K562 (cell line): ENCODE measurements around the gene OR7G3. TPM values are rescaled to one million over a fixed set of nuclear protein-coding genes. Genes with fewer than 3 reads are reported as not detected.

Experiments
- ATAC-seq: fragments of 200-7000 bp; cut with Tn5 transposase; 3 replicates; pipeline ENCODE4 v1.9.1; 2020; ENCODE audit warnings: moderate library complexity
- BruUV-seq: library from RNA; stranded (reverse); fragments of 400-500 nt; replicated peaks from 2 replicates; lab custom pipeline; 2021; lab: Mats Ljungman, UMichigan
- CTCF ChIA-PET: fragments of 300-600 bp; formaldehyde crosslinking; extraction: SDS; loops from one replicate; lab custom pipeline; 2021; ENCODE audit warnings: low intra/inter-chr PET ratio; lab: Yijun Ruan, JAX
- POLR2A ChIA-PET: fragments of 300-600, 350-650 bp; sonication (Branson Sonifier 250); formaldehyde crosslinking; extraction: SDS; loops from one replicate; lab custom pipeline; 2021; ENCODE audit warnings: antibody characterized with exemption, inconsistent platforms; lab: Yijun Ruan, JAX
- DNase-seq, 4 experiments: peaks; one replicate each; pipeline versions ENCODE4 v3.0.0 to v3.0.0-alpha.2; 2011 to 2018; ENCODE audit warnings: low spot score in 3 of 4, mixed read lengths in 3 of 4; ENCODE audit errors: extremely low read depth in 1 of 4
- FAIRE-seq: peaks from 2 replicates; lab custom pipeline; 2011; peaks lifted over from hg19 to GRCh38; lab: Jason Lieb, UNC
- H2AFZ ChIP-seq: 2 replicates; pipeline ENCODE4 v1.6.0; 2011; ENCODE audit warnings: low read depth, low read length, control low read depth, inconsistent platforms
- H3K27ac ChIP-seq: fragments of 200-600 bp; 3 replicates; pipeline ENCODE4 v1.8.0; 2011; ENCODE audit warnings: low read depth, mild to moderate bottlenecking, control low read depth, inconsistent platforms, low read length, moderate library complexity, mixed read lengths; ENCODE audit errors: extremely low read depth
- H3K27me3 ChIP-seq, 2 experiments: fragments of 300-600 bp in 1 of 2; 2 replicates in 1 of 2; 3 replicates in 1 of 2; pipeline versions ENCODE4 v1.6.0 to v1.8.0; 2011; ENCODE audit warnings: inconsistent platforms in 2 of 2, low read length in 2 of 2, mild to moderate bottlenecking in 1 of 2, mixed read lengths in 1 of 2, moderate library complexity in 1 of 2; ENCODE audit not compliant: control insufficient read depth in 2 of 2, insufficient read depth in 2 of 2
- H3K36me3 ChIP-seq: fragments of 300-600 bp; 3 replicates; pipeline ENCODE4 v1.8.0; 2011; ENCODE audit warnings: mild to moderate bottlenecking, low read length, inconsistent platforms; ENCODE audit not compliant: control insufficient read depth, insufficient read depth
- H3K4me1 ChIP-seq, 2 experiments: fragments of 200-600 bp in 1 of 2; replicated peaks in 1 of 2; 2 replicates in 1 of 2; 3 replicates in 1 of 2; pipeline versions ENCODE4 v1.5.1 to v1.8.0; 2011; ENCODE audit warnings: inconsistent platforms in 2 of 2, low read length in 2 of 2, mild to moderate bottlenecking in 1 of 2, mixed read lengths in 1 of 2, moderate library complexity in 1 of 2; ENCODE audit not compliant: control insufficient read depth in 2 of 2, insufficient read depth in 2 of 2
- H3K4me2 ChIP-seq: 2 replicates; pipeline ENCODE4 v1.6.1; 2011; ENCODE audit warnings: low read length, control low read depth, inconsistent platforms, mixed read lengths; ENCODE audit not compliant: insufficient read depth
- H3K4me3 ChIP-seq: fragments of 200-600 bp; sonication (generic), shearing (Covaris generic); 2 replicates; pipeline ENCODE4 v1.5.1; 2016; ENCODE audit warnings: control low read depth, inconsistent platforms
- H3K79me2 ChIP-seq: fragments of 200-600 bp; 3 replicates; pipeline ENCODE4 v1.8.0; 2011; ENCODE audit warnings: low read length, inconsistent platforms; ENCODE audit not compliant: control insufficient read depth, insufficient read depth
- H3K9ac ChIP-seq, 2 experiments: 2 replicates each; pipeline versions ENCODE4 v1.6.0 to v1.6.1; 2011; ENCODE audit warnings: low read depth in 2 of 2, low read length in 2 of 2, control low read depth in 1 of 2, inconsistent platforms in 1 of 2, mild to moderate bottlenecking in 1 of 2, mixed read lengths in 1 of 2; ENCODE audit not compliant: insufficient read depth in 1 of 2
- H3K9me1 ChIP-seq: one replicate; pipeline ENCODE4 v1.6.0; 2011; ENCODE audit warnings: inconsistent platforms, mild to moderate bottlenecking, low read length, moderate library complexity; ENCODE audit not compliant: control insufficient read depth, insufficient read depth
- H3K9me3 ChIP-seq: replicated peaks from 2 replicates; pipeline ENCODE4 v1.5.1; 2011; ENCODE audit warnings: low read depth, low read length, inconsistent platforms; ENCODE audit not compliant: control insufficient read depth, insufficient read depth
- H4K20me1 ChIP-seq: replicated peaks from 2 replicates; pipeline ENCODE4 v1.6.1; 2011; ENCODE audit warnings: low read length, inconsistent platforms, mixed read lengths; ENCODE audit not compliant: control insufficient read depth, insufficient read depth
- CUX1 ChIP-seq: fragments of 200-800 bp; sonication (Bioruptor generic); IDR thresholded peaks from 2 replicates; pipeline ENCODE4 v1.6.1; 2016; ENCODE audit warnings: missing genetic modification characterization, missing compliant biosample characterization
- ZNF316 ChIP-seq: fragments of 450-650 bp; IDR thresholded peaks from 2 replicates; pipeline ENCODE4 v1.6.1; 2016
- WGBS: fragments of 100-300 bp; shearing (Covaris generic); methylation state at CpG from one replicate; pipeline ENCODE4 v1.1.6; 2016; ENCODE audit warnings: low coverage, mixed read lengths; ENCODE audit not compliant: insufficient coverage; ENCODE audit errors: missing lambda C conversion rate; 5-methylcytosine and 5-hydroxymethylcytosine counted together
- in situ Hi-C: fragments of 300-500 bp; cut with MboI; formaldehyde crosslinking; loops from 4 replicates; pipeline ENCODE4 v1.15.0; 2018; ENCODE audit warnings: inconsistent platforms, mixed read lengths
- intact Hi-C: fragments of 100-400 bp; cut with micrococcal nuclease; formaldehyde crosslinking; loops from 2 replicates; pipeline ENCODE4 v1.14.2; 2022
- polyA plus RNA-seq, 8 experiments: library from polyadenylated mRNA; depleted of rRNA in 4 of 8; stranded (reverse) in 5 of 8; unstranded in 3 of 8; fragments of >200 nt; fragmentation: Nextera tagmentation in 2 of 8; fragmentation: Illumina TruSeq in 1 of 8; extraction: Ambion mirVana in 2 of 8; extraction: Trizol in 1 of 8; gene quantifications; 2 replicates each; pipeline versions ENCODE4 v1.2.1 to v1.2.3, GENCODE V29; 2011 to 2014; ENCODE audit warnings: inconsistent platforms in 1 of 8, missing spikeins in 1 of 8
- total RNA-seq, 7 experiments: library from RNA; depleted of rRNA in 6 of 7; stranded (reverse); fragments of >200 nt in 6 of 7; fragmentation: Illumina TruSeq in 2 of 7; extraction: Trizol in 2 of 7; gene quantifications; 2 replicates each; pipeline versions ENCODE4 v1.2.1 to v1.2.3, GENCODE V29; 2011 to 2021; ENCODE audit warnings: low replicate concordance in 1 of 7

The OR7G3 gene
- total and polyA plus RNA-seq, 9 of the 15 experiments (the other 6 are each of a cell fraction or from before 2014, with no cell fraction given), result not detected

- TF ChIP-seq CUX1 (no peak), ZNF316 (peak; percentile 28; the same call in 1 of the 2 replicates)
- CTCF ChIA-PET, result no interaction called here
Measured at GRCh38 chr19:9159891-9160290, 33.1 kb upstream of the OR7G3 start.

More at GRCh38 chr19:9159891-9160290, 33.1 kb upstream of the OR7G3 start:
- BruUV-seq, result no TSS peak
- Histone ChIP-seq H3K4me3 (no peak overlapping the region), H3K9me1 (no peaks in the 10 kb centered on the region), H3K36me3 (peaks cover 84% of the 10 kb centered on the region), H3K4me2 (no peak overlapping the region), H3K79me2 (peaks cover 17% of the 10 kb centered on the region), H3K9me3 (peaks cover 27% of the 10 kb centered on the region), H4K20me1 (no peaks in the 10 kb centered on the region), H3K27me3 (no peaks in the 10 kb centered on the region), H2AFZ (no peak overlapping the region), H3K4me1 (no peaks in the 10 kb centered on the region), H3K9ac (no peak overlapping the region), H3K27ac (no peak overlapping the region)
- peak in 1 of 4 experiments; percentile 15 for DNase-seq
- in situ Hi-C loops (no loop called here), intact Hi-C loops (no loop called here)
- no peak for FAIRE-seq
- 99% methylated on average over 13 of the region's 13 CpGs for WGBS
- POLR2A ChIA-PET, result interaction anchor here (0.8 kb wide), 1 partner anchor 15 kb away, joined by 3 read pairs; no protein-coding TSS in a partner anchor
- ATAC-seq, result no peak
